DMS53 treated with DMSO at 0.1 percent for 48 hours (cell line): ENCODE data around the gene SPAG16.

ENCODE experiments used
- DNase-seq: peaks from one replicate; lab custom pipeline; 2025; ENCODE audit not compliant: unreplicated experiment; lab: John Stamatoyannopoulos, UW

The SPAG16 gene

GRCh38 chr2:214361116-214361515 lies 1076.9 kb downstream of the SPAG16 start:
- no peak for DNase-seq

DNA sequence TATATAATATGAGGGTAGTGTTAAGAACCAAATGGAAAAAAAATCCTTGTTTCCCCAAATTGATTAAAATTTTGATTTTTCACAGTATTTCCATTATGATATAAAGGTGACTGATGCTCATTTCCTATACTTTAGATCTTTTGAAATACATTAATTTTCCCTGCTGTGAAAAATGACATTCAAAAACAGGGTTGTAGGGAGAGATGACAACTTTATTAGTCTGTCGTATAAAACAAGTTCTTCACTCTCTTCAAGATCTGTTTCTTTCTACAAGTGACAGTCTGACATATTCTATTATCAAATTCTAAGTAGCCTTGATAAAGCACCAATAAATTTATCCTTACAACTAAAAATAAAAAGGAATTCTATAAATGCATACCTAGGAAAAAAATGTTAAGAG lies 1081.3 kb downstream of the SPAG16 start:
- DNase-seq = no peak

GRCh38 chr2:214367171-214367570 lies 1082.9 kb downstream of the SPAG16 start:
- no peak for DNase-seq

DNA sequence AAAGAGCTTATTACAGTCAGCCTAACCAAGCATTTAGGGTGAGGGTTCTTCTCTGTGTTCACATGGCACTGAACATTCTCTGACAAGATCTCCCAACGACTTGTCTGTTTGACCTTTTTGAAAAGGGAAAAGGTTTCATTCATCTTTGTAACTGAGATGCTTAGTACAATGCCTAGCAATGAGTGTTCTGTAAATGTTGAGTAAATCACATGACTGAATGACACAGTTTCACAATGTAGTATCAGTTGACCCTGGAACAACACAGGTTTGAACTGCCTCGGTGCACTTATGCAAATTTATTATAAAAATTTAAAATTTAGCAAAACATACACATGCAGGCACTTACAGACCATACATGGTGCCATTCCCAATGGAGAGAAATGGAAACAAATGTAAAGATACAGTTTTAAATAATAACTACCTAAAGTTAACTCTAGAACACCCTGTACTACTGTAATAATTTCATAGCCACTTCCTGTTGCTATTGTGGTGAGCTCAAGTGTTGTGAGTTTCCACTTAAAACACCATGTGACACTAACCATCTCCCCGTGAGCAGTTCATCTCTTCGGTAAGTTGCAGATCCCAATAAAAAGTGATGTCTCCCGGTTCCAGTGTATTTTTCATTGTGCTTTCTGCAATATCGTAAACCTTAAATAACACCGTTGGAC lies 1092.5 kb downstream of the SPAG16 start:
- peak; percentile 27 for DNase-seq

GRCh38 chr2:214377286-214377624 lies 1093.0 kb downstream of the SPAG16 start:
- DNase-seq = no peak

DNA sequence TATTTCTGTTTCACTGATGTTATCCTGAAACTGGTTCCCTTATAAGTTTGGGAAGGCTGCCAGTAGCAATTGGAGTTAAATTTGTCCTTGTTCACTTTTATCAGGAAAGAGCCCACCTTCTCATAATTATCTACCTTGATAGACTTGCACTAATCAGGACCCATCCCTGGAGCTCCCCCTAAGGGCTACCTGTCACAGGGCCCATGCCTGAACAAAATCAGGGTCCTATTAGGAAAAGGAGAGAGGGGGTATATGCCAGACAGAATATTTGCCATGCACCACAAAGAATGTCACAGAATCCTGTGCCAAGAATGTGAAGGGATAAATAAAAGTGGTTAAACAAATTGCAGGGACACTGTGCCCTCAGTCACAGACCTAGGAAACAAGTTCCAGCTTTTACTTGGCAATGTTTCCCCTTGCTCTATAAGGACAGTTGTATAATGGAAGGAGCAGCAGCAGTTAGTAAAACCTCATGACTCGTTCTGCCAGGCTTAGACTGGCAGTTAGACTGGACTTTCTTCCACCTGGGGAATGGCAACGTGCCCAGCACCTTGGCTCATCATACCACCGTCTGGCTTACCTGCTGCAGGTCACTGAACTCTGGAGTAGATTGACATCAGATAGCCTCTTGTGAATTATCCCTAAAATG lies 1094.3 kb downstream of the SPAG16 start:
- no peak for DNase-seq

DNA sequence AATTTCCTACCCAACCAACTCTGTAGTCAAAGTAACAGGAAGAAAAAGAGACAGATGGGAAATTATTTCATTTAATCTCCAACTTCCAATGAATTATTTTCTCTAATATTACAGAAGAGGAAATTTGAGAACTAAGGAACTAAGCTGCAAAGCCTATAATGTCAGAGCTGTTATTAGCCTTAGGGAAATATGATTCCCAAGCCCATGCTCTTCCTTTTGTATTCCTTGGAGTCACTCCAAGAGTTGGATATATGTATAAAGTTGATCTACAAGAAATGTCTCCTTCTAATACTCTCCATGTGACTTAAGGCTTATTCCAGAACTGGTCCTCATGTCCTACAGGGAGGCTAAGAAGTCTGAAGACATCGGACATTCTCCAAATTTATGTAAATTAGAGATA lies 1095.0 kb downstream of the SPAG16 start:
- DNase-seq = no peak

- DNase-seq = no peak
Observed at GRCh38 chr2:214380681-214381080, 1096.4 kb downstream of the SPAG16 start.

GRCh38 chr2:214382229-214382628 lies 1098.0 kb downstream of the SPAG16 start:
- DNase-seq = no peak

DNA sequence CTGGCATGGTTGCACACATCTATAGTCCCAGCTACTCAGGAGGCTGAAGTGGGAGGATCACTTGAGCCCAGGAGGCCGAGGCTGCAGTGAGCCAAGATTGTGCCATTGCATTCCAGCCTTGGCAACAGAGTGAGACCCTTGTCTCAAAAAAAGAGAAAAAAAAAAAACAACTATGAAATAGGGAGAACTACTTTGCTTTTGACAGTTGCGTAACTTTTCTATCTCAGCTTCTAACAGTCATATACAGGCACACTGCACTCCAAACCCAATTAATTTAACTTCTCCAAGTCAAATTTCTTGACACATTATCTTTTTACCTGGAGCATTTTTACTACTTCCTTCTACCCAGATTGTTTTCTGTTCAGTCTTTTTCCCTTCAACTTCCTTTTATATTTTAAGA lies 1102.5 kb downstream of the SPAG16 start:
- no peak for DNase-seq

DNA sequence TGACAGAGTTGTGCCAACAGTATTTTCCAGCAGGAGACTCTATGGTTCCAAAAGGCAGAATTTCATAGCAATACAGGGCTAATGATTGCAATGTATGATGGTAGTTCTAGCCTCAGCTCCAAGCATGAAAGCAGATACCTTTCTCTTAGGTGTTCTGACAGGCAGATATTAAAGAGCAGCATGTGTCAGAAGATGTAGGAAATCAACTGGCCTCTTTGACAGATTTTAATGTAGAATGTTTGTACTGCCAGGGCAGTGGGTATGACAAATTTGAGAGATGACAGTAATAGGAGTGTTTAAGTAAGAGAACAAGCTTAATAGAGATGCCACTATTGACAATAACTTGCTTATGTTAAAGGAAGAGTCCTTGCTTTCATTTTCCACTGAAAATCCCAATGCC lies 1105.1 kb downstream of the SPAG16 start:
- DNase-seq = no peak

DNA sequence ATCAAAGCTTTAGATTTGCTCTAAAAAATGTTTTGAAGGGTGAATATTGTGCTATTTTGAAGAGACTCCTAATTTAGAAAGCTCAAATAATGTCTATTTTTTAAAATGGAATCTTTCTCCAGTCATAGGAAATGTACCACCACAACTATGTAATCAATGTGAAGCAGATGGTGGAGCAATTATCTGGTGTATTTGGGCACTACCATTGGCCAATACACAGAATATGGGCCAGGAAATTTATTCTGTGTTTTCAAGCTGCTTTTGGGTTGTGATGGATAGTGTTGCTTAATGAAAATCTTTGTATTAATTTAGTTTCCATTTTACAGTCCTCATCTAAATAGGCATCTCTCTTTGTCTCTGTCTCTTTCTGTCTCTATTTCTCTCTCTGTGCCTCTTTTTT lies 1109.5 kb downstream of the SPAG16 start:
- DNase-seq = no peak

GRCh38 chr2:214395040-214395439 lies 1110.8 kb downstream of the SPAG16 start:
- no peak for DNase-seq

- no peak for DNase-seq
Observed at GRCh38 chr2:214401580-214401979, 1117.3 kb downstream of the SPAG16 start.

- DNase-seq = peak; percentile 53
Observed at GRCh38 chr2:214410128-214410775, 1126.0 kb downstream of the SPAG16 start.

- DNase-seq = peak; percentile 54
Observed at GRCh38 chr2:214410918-214411554, 1126.8 kb downstream of the SPAG16 start, which contains the start of gene VWC2L. TSS of gene VWC2L (plus strand) at chr2:214411054. CDS start at chr2:214414194, 3,140 bp downstream.

- DNase-seq = no peak
Observed at GRCh38 chr2:214412679-214413078, 1128.4 kb downstream of the SPAG16 start.

DNA sequence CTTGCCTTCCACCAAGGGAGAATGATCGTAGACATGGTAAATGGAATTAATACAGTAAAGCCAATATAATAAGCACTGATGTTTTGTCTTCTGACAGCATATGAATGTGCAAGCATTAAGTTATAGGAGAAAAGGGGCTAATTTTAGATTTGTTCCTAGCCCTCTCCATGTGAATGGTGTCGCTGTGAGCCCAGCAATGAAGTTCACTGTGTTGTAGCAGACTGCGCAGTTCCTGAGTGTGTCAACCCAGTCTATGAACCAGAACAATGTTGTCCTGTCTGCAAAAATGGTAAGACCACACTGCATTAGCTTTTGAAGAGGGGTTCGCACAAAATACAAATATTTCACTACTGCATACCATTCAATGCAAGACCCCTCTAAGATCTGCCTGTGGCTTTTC lies 1152.2 kb downstream of the SPAG16 start:
- DNase-seq = no peak

GRCh38 chr2:214450118-214450894 lies 1166.0 kb downstream of the SPAG16 start:
- no peak for DNase-seq

GRCh38 chr2:214451516-214452275 lies 1167.4 kb downstream of the SPAG16 start:
- no peak for DNase-seq
